Epithelial cell of alveolus of lung (primary cell): ENCODE results near the gene HOXB7. TPM values are rescaled to one million over a fixed set of nuclear protein-coding genes. Genes with fewer than 3 reads are reported as not detected.

ENCODE experiments used
- total RNA-seq: library from RNA; depleted of rRNA; stranded (reverse); fragments of >200 nt; gene quantifications from 2 replicates; pipeline ENCODE4 v1.2.1, GENCODE V29; 2015

HOXB7 gene
- 13.2 and 14.9 TPM in 2 replicates for total RNA-seq

GRCh38 chr17:48610282-48611211, at the start of gene HOXB7:
HOXB7 (minus strand) TSS chr17:48611017; CDS start chr17:48610918, 99 bp downstream.

GRCh38 chr17:48626245-48627117, 15.7 kb upstream of the HOXB7 start, which contains the start of gene HOXB9:
HOXB9 (minus strand) TSS chr17:48626358; CDS start chr17:48626269, 89 bp downstream.

GRCh38 chr17:48615047-48615962, 4.5 kb upstream of the HOXB7 start, which contains the start of gene HOXB8:
HOXB8 (minus strand) TSS chr17:48615292; CDS start chr17:48614704, 588 bp downstream.

GRCh38 chr17:48604770-48605329, 6.0 kb downstream of the HOXB7 start, which contains the start of gene HOXB6:
HOXB6 (minus strand) TSS chr17:48604986; CDS start chr17:48598150, 6,836 bp downstream.

GRCh38 chr17:48593126-48593829, 17.5 kb downstream of the HOXB7 start, which contains the start of gene HOXB5:
HOXB5 (minus strand) TSS chr17:48593779; CDS start chr17:48593682, 97 bp downstream.

GRCh38 chr17:48589831-48590606, 20.8 kb downstream of the HOXB7 start, which contains the start of gene HOXB3:
HOXB3 (minus strand) TSS chr17:48590241; CDS start chr17:48552474, 37,767 bp downstream.

GRCh38 chr17:48577946-48578615, 32.7 kb downstream of the HOXB7 start, which contains the start of gene HOXB4:
HOXB4 (minus strand) TSS chr17:48578350; CDS start chr17:48578319, 31 bp downstream.

Other genes starting within 250 kb of the HOXB7 start
- gene SKAP1, start 180.8 kb downstream of the HOXB7 start, total RNA-seq: 0.78 TPM in 1 of 2 replicates, not detected in the other
- not detected in 2 replicates for gene HOXB1, start 80.0 kb downstream of the HOXB7 start, total RNA-seq
- gene HOXB2, start 65.9 kb downstream of the HOXB7 start, total RNA-seq: 28.7 and 38.7 TPM in 2 replicates
- 10.3 and 12.5 TPM in 2 replicates for gene HOXB4, start 32.7 kb downstream of the HOXB7 start, total RNA-seq
- gene HOXB3, start 20.8 kb downstream of the HOXB7 start, total RNA-seq: 26.4 and 44.7 TPM in 2 replicates
- gene HOXB5, start 17.2 kb downstream of the HOXB7 start, total RNA-seq: 8.4 and 18.9 TPM in 2 replicates
- gene HOXB6, start 6.0 kb downstream of the HOXB7 start, total RNA-seq: 64.5 and 66.3 TPM in 2 replicates
- 0.39 and 1.4 TPM in 2 replicates for gene HOXB8, start 4.3 kb upstream of the HOXB7 start, total RNA-seq
- gene HOXB9, start 15.3 kb upstream of the HOXB7 start, total RNA-seq: not detected in 2 replicates
- gene PRAC1, start 111.5 kb upstream of the HOXB7 start, total RNA-seq: not detected in 2 replicates
- not detected in 2 replicates for gene PRAC2, start 112.2 kb upstream of the HOXB7 start, total RNA-seq
- gene HOXB13, start 117.7 kb upstream of the HOXB7 start, total RNA-seq: not detected in 2 replicates
- gene TTLL6, start 206.2 kb upstream of the HOXB7 start, total RNA-seq: 2.5 TPM in 1 of 2 replicates, not detected in the other
- gene CALCOCO2, start 220.0 kb upstream of the HOXB7 start, total RNA-seq: 44.1 and 48.6 TPM in 2 replicates